ENCODE data around the gene MROH9.

- TF ChIP-seq CTCF (IDR thresholded peaks at IDR 0.05) = no peak
- TF ChIP-seq POLR2A (IDR thresholded peaks at IDR 0.05) = no peak
Observed at GRCh38 chr1:171087896-171088295, 152.6 kb downstream of the MROH9 start.
